Posterior vena cava (tissue), 2 donors: ENCODE measurements around the gene WDR1. TPM values are rescaled to one million over a fixed set of nuclear protein-coding genes. Genes with fewer than 3 reads are reported as not detected.

Source experiments
- DNase-seq: peaks from one replicate; pipeline ENCODE4 v3.0.0-alpha.2; 2020; ENCODE audit warnings: low spot score
- intact Hi-C, 2 donors: fragments of 100-400 bp; cut with DNase I; formaldehyde crosslinking; loops; one replicate each; pipeline versions ENCODE4 v1.14.1 to v1.14.2; 2022 to 2023
- long read RNA-seq, 2 donors: library from polyadenylated mRNA; unstranded; transcript quantifications; one replicate each; pipeline ENCODE4 v2.0.0, GENCODE V29; 2020 to 2021
- total RNA-seq, 2 donors: library from RNA; stranded (reverse); fragmentation: NEBNext Ultra II Directional; extraction: Animal tissue kit (Norgen Biotek cat#: 25700); gene quantifications; one replicate each; pipeline ENCODE4 v1.2.1, GENCODE V29; 2021
- donor health status: DM: yes; HTN: yes; CAD: no.
- donor health status: DM: yes; HTN: yes; CAD: no.

The WDR1 gene, protein sequence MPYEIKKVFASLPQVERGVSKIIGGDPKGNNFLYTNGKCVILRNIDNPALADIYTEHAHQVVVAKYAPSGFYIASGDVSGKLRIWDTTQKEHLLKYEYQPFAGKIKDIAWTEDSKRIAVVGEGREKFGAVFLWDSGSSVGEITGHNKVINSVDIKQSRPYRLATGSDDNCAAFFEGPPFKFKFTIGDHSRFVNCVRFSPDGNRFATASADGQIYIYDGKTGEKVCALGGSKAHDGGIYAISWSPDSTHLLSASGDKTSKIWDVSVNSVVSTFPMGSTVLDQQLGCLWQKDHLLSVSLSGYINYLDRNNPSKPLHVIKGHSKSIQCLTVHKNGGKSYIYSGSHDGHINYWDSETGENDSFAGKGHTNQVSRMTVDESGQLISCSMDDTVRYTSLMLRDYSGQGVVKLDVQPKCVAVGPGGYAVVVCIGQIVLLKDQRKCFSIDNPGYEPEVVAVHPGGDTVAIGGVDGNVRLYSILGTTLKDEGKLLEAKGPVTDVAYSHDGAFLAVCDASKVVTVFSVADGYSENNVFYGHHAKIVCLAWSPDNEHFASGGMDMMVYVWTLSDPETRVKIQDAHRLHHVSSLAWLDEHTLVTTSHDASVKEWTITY
- total RNA-seq = 100 to 1,000 TPM; 575 to 698 TPM
- long read RNA-seq, donor 1, transcript WDR1-203 (15 exons, 3,142 nt) = major isoform, 201 of 330 reads
- long read RNA-seq, donor 1, transcript WDR1-202 (12 exons, 2,722 nt) = minor isoform, 6 of 330 reads
- long read RNA-seq, donor 1, partial matches to known transcripts = 99 of 330 reads
- long read RNA-seq, donor 1, other reads (novel, unspliced or antisense) = 24 of 330 reads
- long read RNA-seq, donor 2, transcript WDR1-202 (12 exons, 2,722 nt) = minor isoform, 52 of 1,442 reads
- long read RNA-seq, donor 2, transcript WDR1-203 (15 exons, 3,142 nt) = major isoform, 1,093 of 1,442 reads
- long read RNA-seq, donor 2, partial matches to known transcripts = 215 of 1,442 reads
- long read RNA-seq, donor 2, other reads (novel, unspliced or antisense) = 79 of 1,442 reads

DNA sequence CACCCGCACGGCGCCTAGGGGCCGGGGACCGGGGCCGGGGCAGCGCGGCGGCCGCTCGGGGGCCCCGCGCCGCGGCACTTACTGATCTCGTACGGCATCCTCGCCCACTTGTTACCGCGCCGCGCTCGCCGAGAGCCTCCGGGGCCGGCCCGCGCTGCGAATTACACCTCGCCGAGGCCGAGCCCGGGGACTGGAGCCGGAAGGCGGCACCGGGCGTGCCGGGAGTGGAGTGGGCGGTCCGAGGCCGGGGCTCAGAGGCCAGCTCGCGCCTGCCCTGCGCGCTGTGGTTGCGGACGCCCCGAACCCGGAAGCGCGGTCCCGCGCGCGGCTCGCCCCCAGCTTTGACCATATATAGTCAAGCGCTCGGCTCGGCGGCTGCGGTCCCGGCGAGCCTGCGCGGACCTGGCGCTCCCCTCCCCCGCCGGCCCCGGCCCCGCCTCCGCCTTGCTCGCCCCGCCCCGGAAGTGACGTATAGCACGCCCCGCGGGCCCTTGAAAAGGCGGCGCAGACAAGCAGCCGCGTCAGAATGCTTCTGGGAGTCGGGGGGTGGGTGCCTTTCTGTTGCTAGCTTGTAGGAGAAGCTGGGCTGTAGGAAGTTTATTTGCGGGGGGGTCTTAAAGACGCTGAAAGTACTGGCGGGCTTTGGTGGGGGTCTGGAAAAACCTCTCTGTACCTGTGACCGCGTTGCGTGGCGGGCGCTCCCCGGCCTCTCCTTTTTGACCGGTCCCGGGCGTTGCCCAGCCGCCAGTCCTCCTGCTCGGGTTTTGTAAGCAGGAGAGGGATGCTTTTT lies at the start of gene WDR1:
TSS of gene WDR1 (minus strand) at position 231 of the 790 bp plus-strand sequence. CDS start at position 98, 133 bp downstream.
- intact Hi-C loops = no loop called here
- peak; percentile 99 for DNase-seq

DNA sequence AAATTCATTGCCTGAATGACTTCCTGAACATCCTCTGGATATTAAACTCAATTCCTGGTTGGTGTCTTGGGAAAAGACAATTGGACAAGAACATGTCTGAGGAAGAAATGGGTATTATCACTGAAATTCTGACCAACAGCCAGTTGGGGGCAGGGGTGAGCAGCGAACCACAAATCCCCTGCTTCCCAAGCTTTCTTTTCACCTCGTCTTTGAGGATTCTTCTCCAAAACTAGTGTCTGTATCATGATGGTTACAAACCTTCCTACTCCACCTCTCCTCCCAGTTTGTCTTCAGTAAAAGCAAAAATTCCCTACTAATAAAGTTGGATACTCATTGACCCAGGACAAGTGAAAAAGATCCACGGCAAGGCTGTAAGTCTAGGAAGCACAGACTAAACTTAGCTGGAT lies 48.3 kb upstream of the WDR1 start:
- intact Hi-C loops = loop anchor here in 1 of 2 donors (5.0 to 10.0 kb wide), 2 partner anchors 240 to 382 kb away; no protein-coding TSS in a partner anchor
- DNase-seq = no peak

DNA sequence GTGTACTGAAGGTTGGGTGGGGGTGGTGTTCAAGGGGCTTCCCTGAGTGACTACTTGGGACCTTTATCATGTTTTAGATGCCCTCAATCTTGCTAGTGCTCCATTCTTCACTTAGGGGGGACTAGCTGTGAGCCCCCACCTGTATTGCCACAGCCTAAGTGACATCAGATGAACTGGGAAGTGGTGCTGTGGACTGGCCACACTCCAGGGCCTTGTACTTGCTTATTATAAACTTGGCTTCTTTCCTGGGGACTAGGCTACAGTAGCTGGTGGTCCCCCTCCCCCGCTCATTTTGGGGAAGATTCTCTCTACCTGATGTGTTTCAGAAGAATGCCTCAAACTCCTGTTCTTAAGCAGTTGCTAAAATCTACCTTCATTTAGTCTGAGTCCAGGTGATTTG lies 46.7 kb upstream of the WDR1 start:
- no peak for DNase-seq
- intact Hi-C loops = loop anchor here in 1 of 2 donors (5.0 to 10.0 kb wide), 2 partner anchors 242 to 384 kb away; no protein-coding TSS in a partner anchor

DNA sequence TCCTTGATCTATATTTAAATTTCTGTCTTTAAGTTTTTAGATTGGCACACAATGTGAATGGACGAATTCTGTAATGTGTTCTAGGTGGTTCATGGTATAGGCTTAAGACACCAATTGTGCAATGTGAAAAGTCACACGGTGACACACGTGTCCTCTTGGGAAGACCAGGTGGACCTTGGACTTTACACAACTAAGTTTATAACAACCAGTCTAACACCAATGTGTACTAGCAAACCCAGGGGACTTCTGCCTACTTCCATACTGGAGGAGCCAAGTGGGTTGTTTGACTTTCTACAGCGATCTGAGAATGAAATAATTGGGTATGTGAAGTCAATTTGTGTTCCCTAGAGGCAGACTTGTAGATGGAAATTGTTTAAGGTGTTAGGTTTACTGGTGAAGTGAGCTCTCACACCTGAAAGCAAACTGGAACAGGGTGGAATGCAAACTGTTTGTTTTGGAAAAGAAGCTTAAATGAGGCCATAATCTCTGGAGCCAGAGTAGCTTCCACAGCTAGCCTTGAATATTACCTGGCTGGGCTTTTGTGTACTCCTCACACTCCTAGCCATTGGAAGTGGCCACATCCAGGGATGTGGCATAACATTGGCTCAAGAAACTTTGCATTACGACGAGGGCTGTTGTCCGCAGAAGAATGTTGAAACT lies 45.9 kb upstream of the WDR1 start:
- intact Hi-C loops = loop anchor here in 1 of 2 donors (5.0 to 10.0 kb wide), 2 partner anchors 242 to 385 kb away; no protein-coding TSS in a partner anchor
- no peak for DNase-seq

DNA sequence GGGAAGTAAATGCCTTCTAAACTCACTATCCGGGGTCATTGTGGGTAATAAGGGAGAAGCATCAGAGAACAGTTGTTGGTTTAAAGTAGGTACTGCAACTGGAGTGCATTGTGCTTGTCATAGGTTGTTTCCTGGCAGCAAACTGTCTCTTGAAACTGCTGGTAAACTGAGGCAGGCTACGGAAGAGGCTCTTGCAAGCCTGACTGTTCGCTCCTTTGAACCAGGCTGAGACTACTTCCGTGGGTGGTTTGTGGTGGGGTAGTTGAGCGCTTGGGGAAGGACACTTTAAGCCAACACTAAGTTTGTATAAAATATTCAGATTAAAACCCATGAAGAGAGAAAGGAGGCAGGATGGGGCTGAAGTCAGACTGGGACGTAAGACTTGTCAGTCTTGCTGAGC lies 45.2 kb upstream of the WDR1 start:
- intact Hi-C loops = loop anchor here (2.0 to 10.0 kb wide), 3 partner anchors 27 to 385 kb away; no protein-coding TSS in a partner anchor
- no peak for DNase-seq

DNA sequence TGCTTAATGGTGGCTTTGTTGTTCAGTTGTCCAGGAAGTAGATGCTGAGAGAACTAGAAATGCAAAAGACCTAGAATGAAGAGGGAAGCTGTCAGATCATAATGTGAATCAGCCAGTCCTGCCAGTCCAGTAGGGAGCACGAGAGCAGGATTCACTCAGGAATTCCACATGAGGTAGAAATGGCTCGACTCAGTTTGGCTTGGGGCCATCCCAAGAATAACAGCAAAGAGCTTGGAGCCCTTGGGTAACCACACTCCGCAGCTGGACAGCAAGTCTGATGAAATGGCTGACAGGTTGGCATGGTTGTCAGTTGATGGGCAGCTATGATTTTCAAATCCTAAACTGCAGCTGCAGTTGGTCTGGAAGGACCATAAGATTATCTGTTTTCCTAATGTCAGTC lies 44.5 kb upstream of the WDR1 start:
- no peak for DNase-seq
- intact Hi-C loops = loop anchor here (2.0 to 10.0 kb wide), 3 partner anchors 28 to 386 kb away; no protein-coding TSS in a partner anchor

DNA sequence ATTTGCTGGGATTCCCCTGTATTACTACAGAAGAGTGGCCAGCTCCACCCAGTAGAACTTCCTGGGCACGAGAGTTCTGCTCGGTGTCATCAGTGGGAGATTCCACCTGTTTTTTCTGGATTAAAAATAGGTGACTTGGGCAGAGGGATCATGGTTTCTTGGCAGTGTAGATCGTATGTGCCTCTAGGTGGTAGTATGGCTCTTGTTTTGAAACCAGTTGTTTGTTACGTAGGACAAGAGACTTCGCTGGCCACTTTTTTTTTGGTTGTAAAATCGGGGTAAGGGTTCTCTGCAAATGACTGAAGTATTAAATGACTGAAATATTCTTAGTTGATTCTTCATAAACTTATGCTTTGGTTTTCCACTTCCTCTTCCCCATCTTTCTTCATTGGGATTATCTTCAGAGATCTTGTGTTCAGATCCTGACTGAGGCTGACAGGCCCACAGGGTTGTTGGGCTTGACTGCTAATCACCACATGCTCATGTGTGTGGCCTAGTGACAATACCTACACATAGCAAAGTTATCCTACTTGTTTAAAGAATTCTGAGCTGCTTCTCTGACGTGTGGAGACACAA lies 43.8 kb upstream of the WDR1 start:
- DNase-seq = no peak
- intact Hi-C loops = loop anchor here (1.0 to 10.0 kb wide), 4 partner anchors 28 to 389 kb away; no protein-coding TSS in a partner anchor

DNA sequence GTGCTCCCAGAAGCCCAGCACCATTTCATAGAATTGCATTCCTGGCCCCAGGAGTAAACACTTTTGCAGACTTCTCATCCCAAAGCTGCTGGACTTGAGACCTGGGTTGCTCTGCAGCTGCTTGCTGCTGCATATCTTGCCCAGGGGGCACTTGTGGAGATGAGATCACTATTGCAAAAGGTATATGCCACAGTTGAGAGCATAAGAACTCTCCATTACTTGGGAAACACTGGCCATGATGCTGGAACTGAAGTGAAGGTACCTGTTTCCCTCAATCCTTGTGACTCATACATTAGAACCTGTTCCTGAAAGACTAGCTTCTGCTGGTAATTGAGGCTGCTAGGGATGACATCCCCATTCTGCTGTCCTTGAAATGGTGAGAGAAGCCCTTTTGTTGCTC lies 43.1 kb upstream of the WDR1 start:
- DNase-seq = no peak
- intact Hi-C loops = loop anchor here (1.0 to 10.0 kb wide), 4 partner anchors 29 to 390 kb away; no protein-coding TSS in a partner anchor

DNA sequence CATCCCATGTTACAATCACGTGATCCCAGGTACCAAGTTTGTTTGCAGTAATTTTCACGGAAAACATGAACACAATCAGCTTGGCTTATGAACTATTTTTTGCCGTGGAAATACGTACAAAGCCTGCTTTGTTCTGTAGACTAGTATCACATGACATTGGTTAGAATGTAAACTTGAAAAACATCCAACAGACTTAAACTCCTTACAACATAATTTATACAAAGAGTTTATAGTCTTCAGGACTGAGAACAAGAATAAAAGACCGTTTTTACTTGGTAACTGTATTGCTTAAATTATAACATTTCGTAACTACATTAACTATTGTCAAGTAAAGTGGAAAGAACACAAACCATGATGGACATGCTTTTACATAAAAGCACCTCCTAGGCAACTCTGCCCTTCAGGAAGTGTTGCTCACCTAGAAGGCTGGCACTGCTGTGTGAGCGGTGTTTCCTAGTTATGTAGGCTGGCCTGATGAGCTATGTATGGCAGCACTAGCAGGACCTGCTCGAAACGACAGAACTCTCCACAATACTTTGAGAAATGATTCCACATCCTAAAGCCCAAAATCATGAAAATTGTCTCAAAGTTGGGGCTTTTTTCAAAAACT lies 41.8 kb upstream of the WDR1 start:
- intact Hi-C loops = loop anchor here in 1 of 2 donors (10.0 kb wide), 1 partner anchor 246 kb away; no protein-coding TSS in a partner anchor

DNA sequence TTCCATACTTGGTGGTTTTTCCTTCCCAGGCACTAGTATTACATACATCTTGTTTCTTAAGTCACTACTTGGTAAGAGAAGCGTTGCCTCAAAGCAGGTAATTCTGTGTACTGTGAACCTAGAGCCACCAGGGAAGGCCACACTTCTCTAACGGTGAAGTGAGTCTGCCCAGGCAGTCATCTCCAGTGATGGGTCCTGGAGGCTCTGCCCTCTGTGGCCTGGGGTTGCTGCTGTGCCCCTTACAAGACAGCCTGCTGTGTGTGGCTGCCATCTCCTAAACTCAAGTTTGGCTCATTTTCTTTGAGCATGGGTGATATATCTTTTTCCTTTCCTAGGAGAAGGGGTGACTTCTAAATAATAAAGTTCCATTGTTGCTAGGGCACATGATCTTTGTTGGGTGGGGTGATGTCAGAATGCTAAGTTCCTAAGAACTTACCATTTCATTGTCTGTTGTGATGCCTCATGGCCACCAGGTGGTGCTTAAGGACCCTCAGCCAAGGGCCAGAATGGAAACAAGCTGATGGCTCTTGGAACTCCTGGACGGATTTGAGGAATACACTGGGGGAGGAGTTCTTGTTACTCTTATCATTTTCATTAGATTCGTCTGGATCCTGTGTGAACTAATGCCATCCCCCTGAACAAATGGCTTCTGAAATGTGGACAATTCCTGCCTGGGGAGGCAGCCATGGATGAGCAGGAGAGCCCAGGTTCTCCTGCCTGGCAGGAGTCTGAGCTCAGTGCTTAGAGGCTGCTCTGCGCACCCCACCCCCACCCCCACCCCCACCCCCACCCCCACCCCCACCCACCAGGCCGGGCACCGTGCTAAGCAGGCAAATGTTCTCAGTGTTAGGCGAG lies 41.1 kb upstream of the WDR1 start:
- DNase-seq = no peak
- intact Hi-C loops = loop anchor here in 1 of 2 donors (10.0 kb wide), 1 partner anchor 247 kb away; no protein-coding TSS in a partner anchor

More for the DNA sequence above, 41.8 kb upstream of the WDR1 start:
- no peak for DNase-seq

DNA sequence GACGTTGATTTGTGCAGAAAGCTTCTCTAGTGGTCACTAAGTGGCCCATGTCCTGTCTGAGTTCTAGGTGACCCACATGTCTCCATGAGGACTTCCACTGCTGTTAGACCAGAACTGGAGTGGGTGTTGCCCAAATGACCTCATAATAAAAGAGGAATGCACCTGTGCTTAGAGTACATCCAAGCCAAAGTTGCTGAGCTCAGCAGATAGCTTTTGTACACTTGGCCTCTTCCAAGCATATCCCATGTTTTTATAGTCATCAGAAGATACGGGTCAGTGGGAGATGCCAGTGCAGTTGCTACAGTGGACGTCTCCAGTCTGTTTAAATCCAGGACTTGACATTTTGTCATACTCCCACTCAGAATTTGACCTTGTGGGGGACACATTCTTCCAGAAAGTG lies 37.6 kb upstream of the WDR1 start:
- intact Hi-C loops = loop anchor here in 1 of 2 donors (10.0 kb wide), 1 partner anchor 251 kb away; no protein-coding TSS in a partner anchor
- no peak for DNase-seq

DNA sequence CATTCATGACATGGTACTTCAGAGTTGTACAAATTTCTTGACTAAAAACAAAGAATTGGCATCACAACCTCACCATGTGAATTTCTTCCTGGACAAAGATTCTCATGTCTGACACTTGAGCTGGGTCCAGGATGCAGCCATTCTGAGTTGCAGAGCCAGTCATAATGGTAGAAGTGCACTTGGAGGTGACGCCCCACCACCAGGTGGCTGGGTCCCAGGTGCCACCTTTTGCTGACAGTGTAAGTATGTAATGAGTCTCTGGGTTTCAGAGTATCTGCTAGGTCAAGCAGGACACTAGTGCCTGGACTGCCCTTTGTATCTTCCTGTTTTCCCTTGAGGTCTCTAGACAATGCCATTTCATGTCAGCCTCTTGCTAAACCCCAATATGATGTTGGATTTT lies 36.6 kb upstream of the WDR1 start:
- no peak for DNase-seq
- intact Hi-C loops = loop anchor here in 1 of 2 donors (10.0 kb wide), 1 partner anchor 252 kb away; no protein-coding TSS in a partner anchor

DNA sequence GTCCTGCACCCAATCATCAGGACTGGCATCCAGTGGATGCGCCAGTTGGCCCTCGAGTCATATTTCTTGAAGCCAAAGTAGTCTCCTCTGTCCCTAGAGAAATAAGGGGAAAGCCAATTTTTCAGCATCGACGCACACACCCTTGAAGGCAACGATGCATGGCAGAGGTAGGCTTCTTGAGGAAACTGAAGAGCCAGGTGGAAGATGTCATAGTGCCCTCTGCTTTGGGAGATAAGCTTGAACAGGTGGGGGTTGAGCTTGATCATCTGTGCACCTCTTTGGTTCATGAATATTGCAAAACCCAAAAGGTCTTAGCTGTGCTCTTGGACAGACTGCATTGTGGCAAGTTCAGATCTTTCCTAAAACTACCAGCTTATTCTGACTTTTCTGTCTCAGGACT lies 34.6 kb upstream of the WDR1 start:
- no peak for DNase-seq
- intact Hi-C loops = loop anchor here in 1 of 2 donors (10.0 kb wide), 1 partner anchor 254 kb away; no protein-coding TSS in a partner anchor

DNA sequence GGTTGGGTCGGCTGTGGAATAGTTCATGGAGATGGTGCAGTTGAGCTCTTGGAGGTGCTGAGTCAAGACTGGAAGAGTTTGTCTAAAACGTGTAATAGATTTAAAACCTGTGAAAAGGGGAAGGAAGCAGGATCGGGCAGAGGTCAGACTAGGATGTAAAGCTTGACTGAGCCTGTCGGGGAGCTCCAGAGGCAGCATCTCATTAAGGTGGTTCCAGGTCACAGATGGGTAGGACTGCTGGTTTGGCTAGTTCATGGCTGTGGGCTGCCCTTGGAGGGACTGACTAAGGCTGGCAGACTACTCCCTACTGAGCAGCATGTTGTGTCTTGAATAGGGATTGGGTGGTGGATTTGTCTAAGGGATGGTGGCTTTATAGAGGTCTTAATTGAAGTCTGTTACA lies 28.4 kb upstream of the WDR1 start:
- intact Hi-C loops = no loop called here

DNA sequence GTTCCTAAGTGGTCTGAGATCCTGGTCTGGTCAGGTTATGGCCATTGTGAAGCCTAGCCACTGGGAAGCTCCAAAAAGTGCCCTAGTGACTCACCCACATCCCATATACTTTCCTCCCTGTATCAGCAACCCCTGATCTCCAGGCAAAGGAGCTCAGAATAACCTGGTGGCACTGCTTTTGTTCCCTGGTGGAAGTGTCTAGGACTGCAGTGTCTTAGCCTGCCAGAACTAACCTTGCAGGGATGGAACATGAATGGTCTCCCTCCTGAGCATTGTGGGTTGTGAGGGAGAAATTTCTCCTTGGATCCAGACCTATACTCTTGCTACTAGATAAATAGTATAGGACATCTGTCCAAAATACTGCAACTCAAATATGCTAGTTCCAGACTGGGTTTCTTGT lies 27.9 kb upstream of the WDR1 start:
- no peak for DNase-seq
- intact Hi-C loops = no loop called here

More for the DNA sequence above, 28.4 kb upstream of the WDR1 start:
- DNase-seq = no peak

DNA sequence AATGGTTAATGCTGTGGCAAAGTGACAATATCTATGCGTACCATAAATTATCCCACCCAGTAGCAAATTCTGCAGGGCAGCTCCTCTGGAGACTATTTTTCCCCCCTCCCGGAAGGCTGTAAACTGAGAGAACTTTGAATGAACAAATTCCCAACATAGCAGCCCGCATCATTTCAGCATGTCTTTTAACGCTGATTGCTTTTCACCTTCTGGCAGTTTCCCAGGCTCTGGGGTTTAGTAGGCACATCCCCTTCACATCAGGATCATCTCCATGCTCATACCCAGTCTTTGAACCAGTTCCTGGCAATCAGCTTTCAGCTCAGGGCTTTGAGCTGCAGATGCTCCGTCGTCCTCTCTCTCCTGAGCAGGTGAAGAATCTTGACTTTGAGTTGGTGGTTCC lies 26.6 kb upstream of the WDR1 start:
- no peak for DNase-seq
- intact Hi-C loops = no loop called here
